ENCODE results near the gene KCNS3.

GRCh38 chr2:17894005-17894404 lies 15.5 kb downstream of the KCNS3 start:
- TF ChIP-seq TAF1 (IDR thresholded peaks at IDR 0.05; ENCODE audit: low read depth, low read length) (no peak), POLR2AphosphoS5 (IDR thresholded peaks at IDR 0.05; ENCODE audit: low read depth, low read length) (no peak), POLR2A (IDR thresholded peaks at IDR 0.05; ENCODE audit: low read depth, low read length) (no peak), PAX5 (IDR thresholded peaks at IDR 0.05; ENCODE audit: insufficient read depth, low read length, severe bottlenecking) (no peak), SPI1 (IDR thresholded peaks at IDR 0.05; ENCODE audit: low read depth, low read length) (no peak), POU2F2 (IDR thresholded peaks at IDR 0.05; ENCODE audit: low read depth, low read length) (no peak)

Measured in GM12891 (cell line).